CMK (cell line): ENCODE data around the gene ZNF569.
A peak's percentile ranks its signal among the peaks of the same experiment; 100 is the strongest.
"Not testable (repeated sequence)": the region's sequence is repeated elsewhere in the genome, so short reads cannot be mapped to it uniquely, and the experiment has no call there.

Source experiments
- DNase-seq: peaks from one replicate; pipeline ENCODE4 v3.0.0-alpha.2; 2010; ENCODE audit warnings: low read depth

Gene ZNF569

DNA sequence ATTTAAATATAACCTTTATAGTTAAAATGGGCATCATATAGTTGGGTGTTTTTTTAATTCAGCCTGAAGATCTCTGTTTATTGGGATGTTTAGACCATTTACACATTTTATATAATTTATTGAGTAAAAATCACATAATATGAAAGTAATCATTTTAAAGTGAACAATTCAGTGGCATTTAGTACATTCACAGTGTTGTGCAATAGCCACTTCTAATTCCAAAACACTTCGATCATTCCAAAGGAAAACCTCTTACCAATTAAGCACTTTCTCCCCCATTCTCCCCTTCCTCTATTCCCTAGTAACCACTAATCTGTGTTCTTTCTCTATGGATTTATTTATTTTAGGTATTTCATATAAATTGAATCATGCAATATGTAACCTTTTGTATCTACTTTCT lies 66.2 kb downstream of the ZNF569 start:
- DNase-seq, result no peak

DNA sequence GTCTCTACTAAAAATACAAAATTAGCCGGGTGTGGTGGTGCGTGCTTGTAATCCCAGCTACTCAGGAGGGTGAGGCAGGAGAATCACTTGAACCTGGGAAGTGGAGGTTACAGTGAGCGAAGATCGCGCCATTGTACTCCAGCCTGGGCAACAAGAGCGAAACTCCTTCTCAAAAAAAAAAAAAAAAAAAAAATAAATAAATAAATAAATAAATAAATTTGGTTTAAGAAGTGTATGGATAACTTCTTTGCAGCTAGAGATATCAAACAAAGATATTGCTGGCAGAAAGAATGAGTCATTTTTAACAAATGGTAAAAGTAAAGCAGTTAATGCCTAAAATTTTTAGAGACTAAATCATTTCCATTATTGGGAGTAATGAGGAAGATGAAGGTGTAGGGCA lies 75.8 kb downstream of the ZNF569 start:
- not testable (repeated sequence) for DNase-seq

DNA sequence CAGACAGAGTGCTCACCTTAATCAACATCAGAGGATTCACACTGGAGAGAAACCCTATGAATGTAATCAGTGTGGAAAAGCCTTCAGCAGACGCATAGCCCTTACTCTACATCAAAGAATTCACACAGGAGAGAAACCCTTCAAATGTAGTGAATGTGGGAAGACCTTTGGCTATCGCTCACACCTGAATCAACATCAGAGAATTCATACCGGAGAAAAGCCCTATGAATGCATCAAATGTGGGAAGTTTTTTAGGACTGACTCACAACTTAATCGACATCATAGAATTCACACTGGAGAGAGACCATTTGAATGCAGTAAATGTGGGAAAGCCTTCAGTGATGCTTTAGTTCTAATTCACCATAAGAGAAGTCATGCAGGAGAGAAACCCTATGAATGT lies 78.0 kb downstream of the ZNF569 start:
- no peak for DNase-seq

DNA sequence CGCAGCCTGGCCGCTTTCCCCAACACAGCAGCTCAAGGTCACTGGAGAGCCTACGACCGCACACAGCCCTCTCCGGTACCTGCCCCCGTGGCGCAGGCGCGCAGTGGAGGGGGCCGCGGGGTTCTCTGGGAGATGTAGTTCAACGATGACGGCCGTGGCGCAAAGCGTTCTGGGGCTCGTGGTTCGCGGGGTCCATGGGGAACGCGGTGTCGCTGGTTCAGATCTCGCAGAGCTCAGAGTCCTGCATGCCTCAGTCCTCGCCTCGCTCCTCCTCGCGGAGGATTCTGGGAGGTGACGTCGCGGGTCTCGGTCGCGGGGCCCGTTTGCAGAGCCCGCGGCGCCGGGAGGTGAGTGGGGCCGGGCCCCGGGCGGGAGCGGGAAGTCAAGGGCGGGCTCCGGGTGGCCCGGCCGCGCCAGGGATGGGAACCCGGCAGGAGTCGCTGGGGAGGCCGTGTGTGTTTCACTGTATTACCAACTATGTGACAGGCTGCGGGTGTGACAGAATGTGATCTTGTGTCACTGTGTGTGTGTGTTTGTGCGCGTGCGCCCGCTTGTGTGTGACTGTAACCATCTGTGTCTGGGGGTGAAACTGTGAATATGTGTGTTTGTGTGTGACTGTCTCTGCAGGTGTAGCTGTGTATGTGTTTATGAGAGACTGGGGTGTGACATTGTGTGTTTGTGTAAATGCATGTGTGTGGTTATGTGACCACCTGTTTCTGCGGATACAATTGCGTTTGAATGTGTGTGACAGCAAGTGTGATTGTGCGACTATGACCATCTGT lies 96.2 kb downstream of the ZNF569 start, which contains the start of gene ZNF527:
Gene ZNF527, plus strand, starts transcription at position 220 of the 782 bp plus-strand sequence. CDS start 3,100 bp downstream, outside the sequence.
- peak; percentile 90 for DNase-seq

DNA sequence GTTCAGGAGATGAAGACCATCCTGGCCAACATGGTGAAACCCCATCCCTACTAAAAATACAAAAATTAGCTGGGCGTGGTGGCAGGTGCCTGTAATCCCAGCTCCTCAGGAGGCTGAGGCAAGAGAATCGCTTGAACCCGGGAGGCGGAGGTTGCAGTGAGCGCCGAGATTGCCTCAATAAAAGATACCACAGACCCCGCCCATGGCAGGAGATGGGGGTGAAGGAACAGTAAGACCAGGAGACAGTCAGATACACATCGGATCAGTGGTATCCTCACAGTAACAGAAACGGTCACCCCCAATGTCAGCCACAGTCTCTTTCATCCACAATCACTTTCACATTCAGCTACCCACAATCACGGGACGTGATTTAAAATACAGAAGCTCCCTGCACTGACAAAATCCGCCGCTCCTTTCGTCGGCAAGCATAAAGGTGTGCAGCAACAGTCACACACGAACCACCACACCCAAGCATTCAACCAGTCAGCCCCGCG lies 96.8 kb downstream of the ZNF569 start:
- not testable (repeated sequence) for DNase-seq

DNA sequence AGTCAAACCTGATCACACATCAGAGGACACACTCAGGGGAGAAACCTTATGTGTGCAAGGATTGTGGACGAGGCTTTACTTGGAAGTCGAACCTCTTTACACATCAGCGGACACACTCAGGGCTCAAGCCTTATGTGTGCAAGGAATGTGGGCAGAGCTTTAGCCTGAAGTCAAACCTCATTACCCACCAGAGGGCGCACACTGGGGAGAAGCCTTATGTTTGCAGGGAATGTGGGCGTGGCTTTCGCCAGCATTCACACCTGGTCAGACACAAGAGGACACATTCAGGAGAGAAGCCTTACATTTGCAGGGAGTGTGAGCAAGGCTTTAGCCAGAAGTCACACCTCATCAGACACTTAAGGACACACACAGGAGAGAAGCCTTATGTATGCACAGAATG lies 104.5 kb downstream of the ZNF569 start:
- DNase-seq, result no peak

DNA sequence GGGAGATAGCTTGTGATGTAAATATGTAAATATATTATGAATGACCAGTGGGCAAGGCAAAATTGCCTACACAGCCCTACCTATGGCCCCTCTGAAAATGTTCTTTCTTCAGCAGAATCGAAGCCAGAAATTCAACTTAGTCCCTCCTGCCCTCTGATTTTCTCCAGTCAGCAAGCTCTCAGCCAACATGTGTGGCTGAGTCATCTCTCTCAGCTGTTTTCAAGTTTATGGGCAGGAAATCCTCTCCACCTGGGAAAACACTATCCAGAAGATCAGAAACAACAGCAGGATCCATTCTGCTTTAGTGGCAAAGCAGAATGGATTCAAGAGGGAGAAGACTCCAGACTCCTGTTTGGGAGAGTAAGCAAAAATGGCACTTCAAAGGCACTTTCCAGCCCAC lies 105.2 kb downstream of the ZNF569 start:
- no peak for DNase-seq
